Activated CD8-positive, alpha-beta memory T cell treated with anti-CD3 and anti-CD28 coated beads, Interleukin-2, amount 50 U/mL, for 1 hour (primary cell): Measurements from ENCODE around the gene DCAF4.
A peak's percentile ranks its signal among the peaks of the same experiment; 100 is the strongest.

Source experiments
- DNase-seq: peaks from one replicate; pipeline ENCODE4 v3.0.0-alpha.2; 2020; ENCODE audit errors: extremely low read depth

The DCAF4 gene

DNA sequence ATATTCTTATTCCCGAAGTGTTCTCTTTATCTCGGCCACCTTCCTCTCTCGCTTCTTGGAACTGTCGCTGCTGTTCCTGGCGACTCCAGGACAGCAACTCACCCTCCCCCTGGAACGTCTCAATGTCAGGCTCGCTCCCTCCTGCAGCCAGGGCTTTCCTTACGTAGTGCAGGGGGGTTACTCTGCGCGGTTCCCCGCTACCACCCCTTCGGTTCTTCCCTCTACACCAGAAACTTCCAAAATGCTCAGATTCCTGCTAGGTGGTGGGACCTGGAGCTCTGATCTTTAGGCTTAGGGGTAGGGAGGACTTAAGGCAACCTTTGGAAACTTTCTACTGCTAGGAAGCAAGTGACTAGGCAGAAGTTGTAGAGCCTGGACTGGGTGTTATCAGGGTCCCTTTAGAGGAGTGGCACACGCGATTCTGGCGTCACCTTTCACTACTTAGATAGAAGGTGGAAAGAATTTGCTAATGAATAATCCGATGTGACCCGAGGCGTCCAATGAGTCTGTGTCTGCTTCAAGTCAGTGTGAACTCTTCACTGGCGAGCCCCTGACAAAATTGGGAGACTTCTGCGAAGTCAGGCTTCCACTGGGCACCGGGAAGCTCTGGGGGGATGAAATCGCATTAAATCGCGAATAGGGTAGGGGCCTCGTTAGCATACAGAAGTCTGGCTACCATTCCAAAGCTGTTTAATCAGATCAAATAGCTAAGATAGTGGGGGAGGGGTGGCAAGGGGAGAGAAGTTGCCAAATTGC lies 31.5 kb upstream of the DCAF4 start:
- DNase-seq = no peak

GRCh38 chr14:72898448-72898847 lies 27.8 kb upstream of the DCAF4 start:
- DNase-seq = no peak

DNA sequence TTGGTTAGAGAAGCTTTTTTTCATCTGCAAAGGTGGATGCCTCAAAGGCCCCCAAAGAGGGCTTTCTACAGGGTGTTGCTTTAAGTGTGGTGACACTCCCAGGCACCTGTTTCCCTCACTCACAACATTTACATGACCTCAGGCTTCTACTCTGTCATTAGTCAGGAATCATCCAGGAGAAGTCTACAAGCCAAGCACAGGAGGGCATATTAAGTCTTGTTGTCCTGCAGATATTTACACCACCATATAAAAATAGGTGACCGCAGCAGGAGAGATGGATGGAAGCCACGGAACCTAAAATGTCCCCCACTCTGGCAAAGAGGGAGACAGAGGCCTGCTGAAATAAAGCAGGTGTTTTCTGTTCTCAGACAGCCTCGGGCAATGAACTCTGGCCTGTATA lies 24.9 kb upstream of the DCAF4 start:
- DNase-seq = no peak

GRCh38 chr14:72902801-72903530 lies 23.3 kb upstream of the DCAF4 start:
- no peak for DNase-seq

GRCh38 chr14:72903716-72904115 lies 22.5 kb upstream of the DCAF4 start:
- DNase-seq = no peak

DNA sequence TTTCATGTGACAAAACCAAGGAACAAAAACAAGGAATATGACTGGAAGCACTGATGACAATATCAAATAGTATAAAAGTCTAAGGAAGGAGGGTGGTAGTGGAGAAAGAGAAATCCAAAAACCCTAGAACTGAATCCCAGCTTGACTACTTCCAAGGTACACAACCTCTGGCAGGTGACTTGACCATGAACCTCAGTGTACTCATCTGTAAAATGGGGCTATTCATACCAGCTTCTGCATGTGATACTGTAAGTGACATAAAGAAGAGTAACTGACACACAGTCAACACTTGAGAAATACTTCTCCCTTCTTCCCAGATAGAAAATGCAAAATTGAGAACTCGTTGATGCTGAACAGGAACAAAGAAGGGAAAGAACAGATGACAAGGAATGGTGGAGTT lies 22.0 kb upstream of the DCAF4 start:
- no peak for DNase-seq

GRCh38 chr14:72904840-72905561 lies 21.3 kb upstream of the DCAF4 start:
- DNase-seq = peak; percentile 44

GRCh38 chr14:72906316-72906715 lies 19.9 kb upstream of the DCAF4 start:
- DNase-seq = no peak

DNA sequence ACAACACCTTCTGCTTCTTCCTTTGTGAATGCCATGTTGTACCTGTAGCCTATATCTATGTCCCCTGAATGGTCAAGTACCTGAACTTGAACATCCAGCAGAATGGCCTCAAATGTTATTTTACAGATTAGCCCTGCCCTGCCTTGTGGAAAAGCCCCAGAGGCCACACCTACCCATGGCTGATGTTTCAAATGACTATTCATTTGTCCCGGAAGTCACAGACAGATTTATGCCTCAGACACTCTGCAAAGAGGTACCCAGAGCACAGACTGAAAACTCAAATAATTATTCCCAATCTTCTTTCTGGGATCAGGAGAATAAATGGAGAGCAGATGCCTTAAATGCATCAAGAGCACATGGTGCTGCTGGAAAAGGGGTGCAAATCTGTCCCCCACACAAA lies 19.4 kb upstream of the DCAF4 start:
- DNase-seq = no peak

- no peak for DNase-seq
These were observed 18.4 kb upstream of the DCAF4 start for GRCh38 chr14:72907886-72908285.

DNA sequence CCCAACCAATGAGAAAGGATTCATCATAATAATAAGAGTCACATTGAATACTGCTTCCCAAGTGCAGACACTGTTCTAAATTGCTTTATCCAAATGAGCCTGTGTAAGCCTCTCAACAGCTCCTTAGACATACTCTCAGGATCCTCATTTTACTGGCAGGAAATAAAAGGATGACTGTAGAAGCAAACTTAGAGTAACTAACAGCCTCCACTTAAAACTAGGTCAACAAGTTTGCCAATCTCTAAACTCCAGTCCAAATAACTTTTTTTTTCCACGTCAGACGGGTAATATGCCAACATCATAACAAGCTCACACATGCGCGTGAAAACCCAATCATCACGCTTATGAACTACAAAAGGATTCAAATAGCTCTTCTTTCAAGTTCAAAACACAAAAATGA lies 17.1 kb upstream of the DCAF4 start:
- no peak for DNase-seq

- DNase-seq = no peak
These were observed 12.5 kb upstream of the DCAF4 start for GRCh38 chr14:72913809-72914208.

DNA sequence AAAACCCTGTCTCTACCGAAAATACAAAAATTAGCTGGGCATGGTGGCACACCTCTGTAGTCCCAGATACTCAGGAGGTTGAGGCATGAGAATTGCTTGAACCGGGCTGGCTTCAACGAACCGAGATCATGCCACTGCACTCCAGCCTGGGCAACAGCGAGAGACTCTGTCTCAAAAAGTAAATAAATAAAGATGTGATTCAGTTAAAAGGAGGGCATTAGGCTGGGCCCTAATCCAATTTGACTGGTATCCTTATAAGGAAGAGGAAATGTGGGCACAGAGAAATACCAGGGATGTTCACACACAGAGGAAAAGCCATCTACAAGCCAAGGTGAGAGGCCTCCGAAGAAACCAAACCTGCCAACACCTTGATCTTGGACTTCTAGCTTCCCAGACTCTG lies 10.1 kb upstream of the DCAF4 start:
- DNase-seq = no peak

- DNase-seq = no peak
These were observed 9.0 kb upstream of the DCAF4 start for GRCh38 chr14:72917094-72917802.

- no peak for DNase-seq
These were observed 6.3 kb upstream of the DCAF4 start for GRCh38 chr14:72920008-72920407.

DNA sequence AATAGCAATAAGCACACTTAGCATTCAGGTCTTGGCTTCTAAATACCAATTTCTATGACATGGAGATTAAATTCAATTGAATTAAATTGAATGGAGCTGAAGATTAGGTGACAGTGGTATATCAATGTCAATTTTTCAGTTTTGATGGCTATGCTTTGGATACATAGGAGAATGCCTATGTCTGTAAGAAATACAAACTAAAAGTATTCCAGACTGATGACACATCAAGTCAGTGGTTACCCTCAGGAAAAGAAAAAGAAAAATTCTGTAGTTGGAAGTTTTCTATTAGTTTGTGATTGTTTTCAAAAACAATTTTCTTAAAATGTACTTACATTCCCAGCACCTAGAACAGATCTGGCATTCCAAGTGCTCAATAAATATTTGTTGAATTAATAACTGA lies 4.9 kb upstream of the DCAF4 start:
- DNase-seq = no peak

DNA sequence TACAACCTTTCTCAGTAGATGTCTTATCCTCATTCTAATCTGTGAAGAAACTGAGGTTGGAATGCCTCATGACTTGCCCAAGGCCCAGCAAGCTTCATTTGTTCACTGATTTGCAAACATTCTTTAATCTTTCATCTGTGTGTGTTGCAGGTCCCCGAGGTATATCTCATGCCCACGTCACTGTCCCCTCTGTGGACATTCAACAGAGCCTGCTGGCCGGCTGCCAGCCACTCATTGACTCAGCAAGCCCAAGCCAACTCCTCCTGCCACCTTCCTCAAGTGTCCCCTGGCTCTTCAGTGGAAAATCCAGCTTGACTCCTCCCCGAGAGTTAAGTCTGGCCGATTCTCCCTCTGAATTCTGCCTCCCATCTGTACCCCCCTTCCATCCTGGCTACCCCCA lies 1.9 kb upstream of the DCAF4 start:
- DNase-seq = no peak

- DNase-seq = no peak
These were observed 999 bp upstream of the DCAF4 start for GRCh38 chr14:72925171-72925759.

- no peak for DNase-seq
These were observed 411 bp upstream of the DCAF4 start for GRCh38 chr14:72925815-72926291.

DNA sequence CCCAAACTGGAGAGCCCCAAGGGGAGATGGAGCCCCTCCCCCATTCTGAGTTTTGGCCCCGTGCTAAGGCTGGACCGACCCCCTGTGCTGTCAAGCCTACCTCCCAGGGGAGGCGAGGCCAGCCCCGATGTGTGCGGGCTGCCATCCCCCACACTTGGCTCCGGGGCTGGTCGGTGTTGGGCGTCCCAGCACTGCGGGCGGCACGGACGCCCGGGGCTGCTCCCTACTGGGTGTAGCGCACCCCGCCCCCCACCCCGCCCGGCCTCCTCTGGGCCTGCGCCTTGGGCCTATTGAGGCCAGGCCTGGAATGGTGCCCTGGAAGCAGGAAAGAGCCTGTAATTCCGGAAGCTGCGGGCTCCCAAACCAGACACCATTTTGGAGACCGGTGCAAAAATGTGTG lies 2.6 kb downstream of the DCAF4 start:
- no peak for DNase-seq

DNA sequence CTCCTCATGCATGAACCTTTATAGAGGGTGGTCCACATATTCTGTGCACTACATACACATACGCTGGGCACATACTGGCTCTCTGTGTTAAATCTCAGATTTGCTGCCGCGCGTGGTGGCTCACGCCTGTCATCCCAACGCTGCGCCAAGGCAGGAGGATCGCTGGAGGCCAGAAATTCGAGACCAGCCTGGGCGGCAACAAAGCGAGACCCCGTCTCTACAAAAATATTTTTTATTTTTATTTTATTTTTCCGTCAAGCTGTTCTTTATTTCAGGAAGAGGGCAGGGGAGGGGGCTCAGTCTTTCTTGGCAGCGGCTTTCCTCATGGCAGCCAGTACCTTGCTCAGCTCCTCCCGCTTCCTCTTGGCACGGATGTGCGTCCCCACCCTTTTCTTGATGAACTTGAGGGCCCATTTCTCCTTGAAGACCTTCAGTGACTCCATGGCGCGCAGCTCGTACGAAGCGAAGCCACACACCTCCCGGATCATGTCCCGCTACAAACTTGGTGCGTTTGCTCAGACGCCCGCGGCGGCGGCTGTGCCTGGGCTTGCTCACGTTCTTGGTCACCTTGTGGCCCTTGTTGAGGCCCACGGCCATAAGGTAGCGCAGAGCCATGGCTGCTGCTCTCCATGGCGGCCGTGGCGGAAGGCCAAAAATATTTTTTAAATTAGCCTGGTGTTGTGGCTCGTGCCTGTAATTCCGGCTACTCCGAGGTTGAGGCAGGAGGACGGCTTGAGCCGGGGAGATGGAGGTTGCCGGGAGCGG lies 3.2 kb downstream of the DCAF4 start:
- DNase-seq = no peak
